22Rv1 (cell line): ENCODE data around the gene NXNL2.

Experiments
- ZFX ChIP-seq: fragments of 450-650 bp; IDR thresholded peaks from 2 replicates; pipeline ENCODE4 v1.6.1; 2017; ENCODE audit warnings: antibody characterized with exemption, borderline replicate concordance
- TF ChIP-seq, protein P1 (sequence below): fragments of 450-650 bp; IDR thresholded peaks from 2 replicates; pipeline ENCODE4 v1.5.1; 2017; ENCODE audit warnings: mild to moderate bottlenecking

GRCh38 chr9:88589656-88590055 is 54.7 kb downstream of the NXNL2 start:
- TF ChIP-seq, protein P1, sequence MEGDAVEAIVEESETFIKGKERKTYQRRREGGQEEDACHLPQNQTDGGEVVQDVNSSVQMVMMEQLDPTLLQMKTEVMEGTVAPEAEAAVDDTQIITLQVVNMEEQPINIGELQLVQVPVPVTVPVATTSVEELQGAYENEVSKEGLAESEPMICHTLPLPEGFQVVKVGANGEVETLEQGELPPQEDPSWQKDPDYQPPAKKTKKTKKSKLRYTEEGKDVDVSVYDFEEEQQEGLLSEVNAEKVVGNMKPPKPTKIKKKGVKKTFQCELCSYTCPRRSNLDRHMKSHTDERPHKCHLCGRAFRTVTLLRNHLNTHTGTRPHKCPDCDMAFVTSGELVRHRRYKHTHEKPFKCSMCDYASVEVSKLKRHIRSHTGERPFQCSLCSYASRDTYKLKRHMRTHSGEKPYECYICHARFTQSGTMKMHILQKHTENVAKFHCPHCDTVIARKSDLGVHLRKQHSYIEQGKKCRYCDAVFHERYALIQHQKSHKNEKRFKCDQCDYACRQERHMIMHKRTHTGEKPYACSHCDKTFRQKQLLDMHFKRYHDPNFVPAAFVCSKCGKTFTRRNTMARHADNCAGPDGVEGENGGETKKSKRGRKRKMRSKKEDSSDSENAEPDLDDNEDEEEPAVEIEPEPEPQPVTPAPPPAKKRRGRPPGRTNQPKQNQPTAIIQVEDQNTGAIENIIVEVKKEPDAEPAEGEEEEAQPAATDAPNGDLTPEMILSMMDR, result no peak
- no peak for TF ChIP-seq ZFX
